IPS DF 19.7 (cell line): ENCODE data around the gene AMBRA1.
"Not testable (repeated sequence)": the region's sequence is repeated elsewhere in the genome, so short reads cannot be mapped to it uniquely, and the experiment has no call there.

ENCODE experiments used
- DNase-seq: peaks from one replicate; pipeline ENCODE4 v3.0.0-alpha.2; 2013; ENCODE audit warnings: low read depth, low spot score

AMBRA1 gene

GRCh38 chr11:46533396-46534100 lies 60.3 kb downstream of the AMBRA1 start:
- DNase-seq = no peak

GRCh38 chr11:46529928-46530574 lies 63.8 kb downstream of the AMBRA1 start:
- DNase-seq = no peak

GRCh38 chr11:46529095-46529905 lies 64.5 kb downstream of the AMBRA1 start:
- DNase-seq = peak; percentile 38

GRCh38 chr11:46528445-46529094 lies 65.3 kb downstream of the AMBRA1 start:
- DNase-seq = no peak

- no peak for DNase-seq
Observed at GRCh38 chr11:46527591-46528130, 66.2 kb downstream of the AMBRA1 start.

GRCh38 chr11:46526216-46527215 lies 67.3 kb downstream of the AMBRA1 start:
- DNase-seq = no peak

- no peak for DNase-seq
Observed at GRCh38 chr11:46524201-46524770, 69.5 kb downstream of the AMBRA1 start.

- DNase-seq = no peak
Observed at GRCh38 chr11:46523290-46523689, 70.5 kb downstream of the AMBRA1 start.

- no peak for DNase-seq
Observed at GRCh38 chr11:46522682-46523281, 71.0 kb downstream of the AMBRA1 start.

- DNase-seq = no peak
Observed at GRCh38 chr11:46521961-46522681, 71.7 kb downstream of the AMBRA1 start.

GRCh38 chr11:46520971-46521745 lies 72.7 kb downstream of the AMBRA1 start:
- peak; percentile 28 for DNase-seq

- DNase-seq = no peak
Observed at GRCh38 chr11:46519351-46519750, 74.5 kb downstream of the AMBRA1 start.

- DNase-seq = not testable (repeated sequence)
Observed at GRCh38 chr11:46518928-46519327, 74.9 kb downstream of the AMBRA1 start.

GRCh38 chr11:46514370-46514769 lies 79.5 kb downstream of the AMBRA1 start:
- no peak for DNase-seq

GRCh38 chr11:46513934-46514342 lies 79.9 kb downstream of the AMBRA1 start:
- DNase-seq = no peak

- DNase-seq = no peak
Observed at GRCh38 chr11:46512261-46512881, 81.5 kb downstream of the AMBRA1 start.

- no peak for DNase-seq
Observed at GRCh38 chr11:46511342-46511741, 82.5 kb downstream of the AMBRA1 start.

GRCh38 chr11:46508360-46508759 lies 85.5 kb downstream of the AMBRA1 start:
- DNase-seq = no peak
